ENCODE data around the gene SLC47A1.

- TF ChIP-seq POLR2AphosphoS5 (IDR thresholded peaks at IDR 0.05; ENCODE audit: low read depth, low read length): no peak
- TF ChIP-seq POLR2A (IDR thresholded peaks at IDR 0.05; ENCODE audit: low read depth, low read length): no peak
Observed at GRCh38 chr17:19546289-19547065, 12.8 kb downstream of the SLC47A1 start.
